Motor neuron (in vitro differentiated cells): ENCODE results near the gene SDHB. TPM values are rescaled to one million over a fixed set of nuclear protein-coding genes. Genes with fewer than 3 reads are reported as not detected.

Source experiments
- ATAC-seq, 8 experiments: fragments of 200-7000 bp; cut with Tn5 transposase; replicated peaks in 6 of 8; 2 replicates each; pipeline ENCODE4 v1.8.0; 2021; ENCODE audit warnings: mild to moderate bottlenecking in 8 of 8, moderate library complexity in 8 of 8
- H3K27ac ChIP-seq, 2 donors: fragments of 250-450 bp; sonication (Bioruptor Pico); 2 replicates each; pipeline ENCODE4 v1.9.0; 2021; ENCODE audit warnings: antibody characterized with exemption in 2 of 2, mild to moderate bottlenecking in 2 of 2, moderate library complexity in 1 of 2
- H3K4me1 ChIP-seq, 2 donors: fragments of 250-450 bp; sonication (Bioruptor Pico); replicated peaks in 1 of 2; 2 replicates each; pipeline ENCODE4 v1.6.1; 2021; ENCODE audit warnings: antibody characterized with exemption in 2 of 2, mild to moderate bottlenecking in 2 of 2, moderate library complexity in 1 of 2
- H3K4me3 ChIP-seq, 5 donors: fragments of 250-450 bp; sonication (Bioruptor Pico); 2 replicates each; pipeline ENCODE4 v1.9.0; 2021; ENCODE audit warnings: antibody characterized with exemption in 5 of 5, mild to moderate bottlenecking in 5 of 5, moderate library complexity in 4 of 5
- WGBS, 10 experiments: fragments of 450-650 bp; shearing (Covaris generic); methylation state at CpG; one replicate each; pipeline ENCODE4 v1.0.0; 2022; 5-methylcytosine and 5-hydroxymethylcytosine counted together
- in situ Hi-C, 9 experiments: fragments of 400-800 bp; cut with MboI; loops; one replicate each; pipeline ENCODE4 v1.15.0; 2021; ENCODE audit warnings: low sequenced_read_pairs in 9 of 9, low pct_unique_long_range_greater_than_20kb in 2 of 9; ENCODE audit not compliant: unreplicated experiment in 9 of 9
- total RNA-seq, 8 experiments: library from RNA; unstranded; fragments of 300-600 nt; gene quantifications; 2 replicates each; pipeline versions ENCODE4 v1.2.3 to v1.2.4, GENCODE V29; 2022

SDHB gene
- total RNA-seq, 8 experiments from 2014 or later: 75.1 to 161 (median 96.1) TPM

DNA sequence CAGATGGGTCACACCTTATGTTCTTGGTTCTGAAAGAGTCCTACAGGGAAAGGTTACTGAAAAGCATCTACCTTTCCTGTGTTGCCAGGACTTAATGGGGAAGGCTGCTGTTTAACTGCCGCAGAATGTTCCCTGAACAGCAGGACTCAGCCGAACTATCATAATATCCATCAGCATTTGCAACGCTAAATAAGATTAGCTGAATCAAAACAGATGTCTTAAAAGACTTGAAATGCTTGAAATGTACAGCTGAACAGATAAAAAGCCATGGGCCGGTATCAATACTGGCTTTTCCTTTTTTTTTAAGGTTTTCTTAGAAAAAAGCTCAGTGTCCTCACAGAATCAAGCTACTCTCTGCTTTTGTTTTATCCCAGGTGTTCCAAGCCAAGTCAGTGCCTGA lies 22.4 kb downstream of the SDHB start:
- 0 to 96% (median 60%) methylated on average over 1 to 4 of the region's 4 CpGs; no CpG with 5 or more reads in 1 of the 10 experiments for WGBS, 10 experiments
- H3K27ac ChIP-seq: no peak overlapping the region
- ATAC-seq: peak in 3 of 8 experiments; percentile 7 to 62 (median 49)

DNA sequence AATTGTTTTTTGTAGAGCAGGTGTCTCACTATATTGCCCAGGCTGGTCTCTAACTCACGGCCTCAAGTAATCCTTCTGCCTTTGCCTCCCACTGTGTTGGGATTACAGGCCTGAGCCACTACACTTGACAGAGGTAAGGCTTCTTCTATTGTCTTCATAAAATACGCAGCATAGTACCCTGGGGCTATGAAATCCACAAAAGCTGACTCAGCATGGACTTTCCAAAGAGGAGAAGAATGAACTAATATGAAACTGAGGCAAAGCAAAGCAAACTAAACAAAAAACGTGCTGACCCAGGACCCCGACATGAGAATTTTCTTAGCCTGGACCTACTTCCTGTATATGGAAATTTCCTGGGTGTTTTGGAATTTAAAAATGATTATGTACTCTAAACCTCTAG lies 23.6 kb downstream of the SDHB start:
- Histone ChIP-seq H3K4me1 (no peaks in the 10 kb centered on the region), H3K27ac (no peak overlapping the region), H3K4me3 (no peak overlapping the region)
- ATAC-seq: no peak
- whole genome bisulfite sequencing, 10 experiments: 78 to 100% (median 91%) methylated on average over 1 to 4 of the region's 4 CpGs; no CpG with 5 or more reads in 2 of the 10 experiments
- in situ Hi-C loops: loop anchor here in 1 of 9 experiments (25.0 kb wide), 1 partner anchor 393 kb away; no protein-coding TSS in a partner anchor

More for the DNA sequence above, 22.4 kb downstream of the SDHB start:
- in situ Hi-C loops: loop anchor here in 1 of 9 experiments (25.0 kb wide), 1 partner anchor 394 kb away; no protein-coding TSS in a partner anchor
- Histone ChIP-seq H3K4me3 (no peak overlapping the region), H3K4me1 (no peaks in the 10 kb centered on the region)

DNA sequence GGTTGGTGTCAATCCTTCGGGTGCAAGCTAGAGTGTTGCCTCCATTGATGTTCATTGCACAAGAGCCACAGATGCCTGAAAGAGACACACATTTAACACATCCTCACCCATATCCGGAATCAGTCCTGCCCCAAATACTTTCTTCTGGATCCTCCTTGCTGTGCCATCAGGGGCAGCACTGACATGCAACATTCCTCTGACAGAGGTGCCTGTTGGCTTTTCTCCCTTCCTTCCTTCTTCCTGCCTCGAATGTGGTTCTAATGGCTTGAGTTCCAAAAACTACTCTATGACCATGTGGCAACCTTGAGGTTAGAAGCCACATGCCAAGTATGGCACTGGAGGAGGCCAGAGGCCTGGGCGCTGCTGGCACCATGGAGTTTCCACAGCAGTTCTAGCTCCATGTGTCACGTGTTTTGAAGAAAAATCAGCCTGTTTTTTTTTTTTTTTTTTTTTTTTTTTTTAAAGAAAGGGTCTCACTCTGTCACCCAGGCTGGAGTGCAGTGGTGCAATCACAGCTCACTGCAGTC lies 25.1 kb downstream of the SDHB start:
- Histone ChIP-seq H3K4me3 (no peak overlapping the region), H3K4me1 (no peaks in the 10 kb centered on the region), H3K27ac (no peak overlapping the region)
- in situ Hi-C loops: loop anchor here in 1 of 9 experiments (25.0 kb wide), 1 partner anchor 391 kb away; no protein-coding TSS in a partner anchor
- WGBS, 10 experiments: 0 to 100% (median 91%) methylated on average over 1 to 5 of the region's 5 CpGs
- ATAC-seq: no peak

DNA sequence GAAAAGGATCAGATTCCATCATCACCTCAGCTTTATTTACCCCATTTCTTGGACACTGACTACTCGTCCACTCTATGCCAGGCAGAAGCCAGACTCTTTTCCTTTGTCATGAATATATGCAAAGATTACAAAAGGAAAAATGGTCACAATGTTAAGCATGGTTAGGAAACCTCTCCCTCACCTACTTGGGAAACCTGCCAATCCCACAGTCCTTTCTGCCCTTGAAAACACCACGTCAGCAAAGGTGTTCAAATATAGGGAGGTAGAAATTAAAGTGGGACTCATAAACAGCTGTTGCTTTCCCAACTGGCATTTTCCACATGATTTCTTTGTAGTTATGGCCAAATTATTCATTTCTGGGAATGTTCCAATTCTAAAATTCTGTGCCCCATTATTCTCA lies 25.9 kb downstream of the SDHB start:
- H3K4me1 ChIP-seq: no peaks in the 10 kb centered on the region
- WGBS, 10 experiments: 0 to 100% (median 81%) methylated on average over 1 to 2 of the region's 2 CpGs; no CpG with 5 or more reads in 2 of the 10 experiments
- H3K27ac ChIP-seq: no peak overlapping the region
- H3K4me3 ChIP-seq: no peak overlapping the region
- peak in 2 of 8 experiments; percentile 8 to 10 for ATAC-seq
- in situ Hi-C loops: loop anchor here in 1 of 9 experiments (25.0 kb wide), 1 partner anchor 391 kb away; no protein-coding TSS in a partner anchor

DNA sequence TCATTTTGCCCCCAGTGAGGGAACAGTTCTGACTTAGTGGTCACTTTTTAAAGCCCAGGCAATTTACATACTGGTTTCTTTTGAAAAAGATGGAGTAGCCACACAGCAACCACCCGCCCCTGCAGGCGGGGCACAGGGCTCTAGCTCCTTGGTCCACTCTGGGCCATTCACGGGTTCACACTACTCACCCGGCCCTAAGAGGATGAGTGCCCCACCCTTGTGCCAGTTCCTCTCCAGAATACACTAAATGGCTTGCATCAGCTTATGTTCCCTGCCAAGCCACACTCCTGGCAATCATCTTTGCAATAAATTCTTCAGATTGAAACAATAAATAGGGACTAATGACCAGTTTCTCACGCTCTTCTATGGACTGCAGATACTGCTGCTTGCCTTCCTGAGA lies 26.4 kb downstream of the SDHB start:
- H3K27ac ChIP-seq: no peak overlapping the region
- no peak overlapping the region for H3K4me3 ChIP-seq
- in situ Hi-C loops: loop anchor here in 1 of 9 experiments (25.0 kb wide), 1 partner anchor 390 kb away; no protein-coding TSS in a partner anchor
- no peaks in the 10 kb centered on the region for H3K4me1 ChIP-seq
- peak in 3 of 8 experiments; percentile 78 to 94 (median 84) for ATAC-seq
- WGBS, 10 experiments: 8 to 92% (median 70%) methylated on average over 1 to 5 of the region's 5 CpGs; no CpG with 5 or more reads in 3 of the 10 experiments

DNA sequence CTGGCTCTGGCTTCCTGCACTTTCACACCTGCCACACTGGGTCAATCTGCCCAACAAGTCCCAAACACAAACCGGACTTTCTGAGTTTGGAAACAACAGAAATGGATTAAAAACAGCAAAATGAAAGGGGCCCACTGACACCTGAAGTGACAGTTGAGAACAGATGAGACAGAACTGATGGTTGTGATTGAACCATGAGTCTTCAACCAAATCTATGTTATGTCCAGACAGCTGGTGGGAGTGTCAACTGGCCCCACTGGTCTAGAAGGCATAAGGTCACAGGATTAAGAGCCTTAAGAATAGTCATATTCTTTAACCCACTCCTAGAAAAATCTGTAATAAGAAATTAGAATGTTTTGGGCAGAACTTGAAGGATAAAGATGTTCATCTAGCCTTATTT lies 29.1 kb downstream of the SDHB start:
- H3K4me1 ChIP-seq: no peaks in the 10 kb centered on the region
- WGBS, 10 experiments: 83 to 100% (median 100%) methylated on average over 1 of the region's 1 CpG; no CpG with 5 or more reads in 5 of the 10 experiments
- no peak for ATAC-seq
- H3K27ac ChIP-seq: no peak overlapping the region
- no peak overlapping the region for H3K4me3 ChIP-seq
- in situ Hi-C loops: loop anchor here in 2 of 9 experiments (25.0 kb wide), 1 partner anchor 387 kb away; no protein-coding TSS in a partner anchor

DNA sequence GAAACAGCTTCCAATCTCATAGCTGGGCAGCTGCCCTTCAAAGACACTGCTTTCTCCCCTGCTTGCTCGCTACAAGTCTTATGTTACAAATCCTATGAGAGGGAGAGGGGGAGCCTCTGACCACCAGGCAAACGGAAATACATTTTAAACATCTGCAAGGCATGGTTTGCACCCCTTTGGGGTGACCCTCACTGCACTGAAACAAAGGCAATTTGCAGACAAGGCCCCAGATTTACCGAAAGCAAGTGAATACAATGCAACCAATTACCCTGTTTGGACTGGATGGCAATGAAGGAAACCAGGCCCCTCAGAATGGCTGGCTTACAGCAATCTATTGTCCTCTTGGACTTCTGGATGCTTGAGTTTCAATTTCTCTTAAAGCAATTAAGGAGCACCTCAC lies 30.3 kb downstream of the SDHB start:
- no peak for ATAC-seq
- in situ Hi-C loops: loop anchor here in 1 of 9 experiments (25.0 kb wide), 1 partner anchor 386 kb away; no protein-coding TSS in a partner anchor
- Histone ChIP-seq H3K4me3 (no peak overlapping the region), H3K27ac (no peak overlapping the region), H3K4me1 (no peaks in the 10 kb centered on the region)
- WGBS, 10 experiments: 60 to 100% (median 85%) methylated on average over 1 to 3 of the region's 3 CpGs; no CpG with 5 or more reads in 4 of the 10 experiments

DNA sequence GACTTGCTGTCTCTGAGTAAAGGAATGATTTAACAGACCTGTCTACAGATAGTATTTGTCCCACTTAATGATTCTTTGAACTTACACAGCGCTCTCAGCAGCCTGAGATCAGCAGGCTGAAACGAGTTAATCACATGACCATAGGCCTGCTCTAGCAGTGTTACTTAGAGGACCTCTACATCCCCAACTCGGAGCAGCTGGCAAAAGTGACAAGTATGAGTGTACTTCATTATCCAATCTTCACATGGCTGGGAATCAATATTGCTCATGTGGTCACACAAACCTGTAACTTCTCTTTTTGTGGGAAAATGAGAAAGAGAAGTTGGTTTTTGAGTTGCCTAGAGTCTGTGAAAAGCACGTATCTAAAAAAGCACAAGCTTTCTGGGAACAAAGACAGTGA lies 30.7 kb downstream of the SDHB start:
- no peak overlapping the region for H3K4me3 ChIP-seq
- in situ Hi-C loops: loop anchor here in 1 of 9 experiments (25.0 kb wide), 1 partner anchor 386 kb away; no protein-coding TSS in a partner anchor
- WGBS, 10 experiments: 39 to 100% (median 80%) methylated on average over 1 to 4 of the region's 4 CpGs
- no peak overlapping the region for H3K27ac ChIP-seq
- ATAC-seq: peak in 2 of 8 experiments; percentile 50 to 51
- H3K4me1 ChIP-seq: no peaks in the 10 kb centered on the region

DNA sequence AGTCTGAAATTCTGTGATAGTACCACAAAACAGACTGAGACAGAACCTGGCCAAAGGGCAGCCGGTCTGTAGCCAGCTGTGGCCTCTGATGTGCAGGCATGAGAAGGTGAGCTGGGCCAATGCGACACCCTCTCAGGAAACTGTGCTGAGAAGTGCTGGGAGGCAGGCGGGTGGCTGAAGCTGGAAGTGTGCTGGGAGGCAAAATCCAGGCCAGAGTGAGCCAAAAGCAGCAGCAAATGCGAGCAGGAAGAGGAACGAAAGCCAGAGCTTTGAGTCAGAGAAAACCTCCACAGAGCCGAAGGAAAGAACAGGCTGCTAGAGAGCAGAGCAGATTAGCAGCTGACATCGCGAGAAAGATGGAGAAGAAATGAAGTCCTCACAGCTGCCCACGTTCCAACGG lies 31.9 kb downstream of the SDHB start:
- H3K4me1 ChIP-seq: no peaks in the 10 kb centered on the region
- ATAC-seq: no peak
- no peak overlapping the region for H3K27ac ChIP-seq
- no peak overlapping the region for H3K4me3 ChIP-seq
- in situ Hi-C loops: loop anchor here in 1 of 9 experiments (25.0 kb wide), 1 partner anchor 385 kb away; no protein-coding TSS in a partner anchor
- WGBS, 10 experiments: 81 to 100% (median 95%) methylated on average over 1 to 10 of the region's 10 CpGs

DNA sequence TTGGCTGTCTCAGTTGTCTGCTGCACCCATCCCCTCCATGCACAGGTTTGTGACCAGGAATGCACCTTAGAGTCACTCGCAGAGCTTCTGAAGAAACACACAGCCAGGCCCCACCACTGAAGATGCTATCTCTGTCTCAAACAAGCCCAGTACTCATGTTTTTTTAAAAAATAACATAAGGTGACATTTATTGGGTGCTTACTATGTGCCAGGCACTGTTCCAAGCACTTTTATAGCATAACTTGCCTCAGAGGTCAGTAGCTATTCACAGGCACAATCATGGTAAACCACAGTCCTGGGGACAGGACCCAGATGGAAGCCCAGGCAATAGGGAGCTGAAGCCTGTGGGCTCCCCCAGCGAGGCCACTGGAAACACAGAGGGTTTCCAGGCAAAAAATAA lies 33.3 kb downstream of the SDHB start:
- Histone ChIP-seq H3K27ac (no peak overlapping the region), H3K4me1 (peaks cover 0 to 6% of the 10 kb centered on the region in 2 donors), H3K4me3 (no peak overlapping the region)
- in situ Hi-C loops: loop anchor here in 1 of 9 experiments (25.0 kb wide), 1 partner anchor 383 kb away; no protein-coding TSS in a partner anchor
- WGBS, 10 experiments: 86 to 100% (median 100%) methylated on average over 1 to 2 of the region's 2 CpGs; no CpG with 5 or more reads in 3 of the 10 experiments
- no peak for ATAC-seq

DNA sequence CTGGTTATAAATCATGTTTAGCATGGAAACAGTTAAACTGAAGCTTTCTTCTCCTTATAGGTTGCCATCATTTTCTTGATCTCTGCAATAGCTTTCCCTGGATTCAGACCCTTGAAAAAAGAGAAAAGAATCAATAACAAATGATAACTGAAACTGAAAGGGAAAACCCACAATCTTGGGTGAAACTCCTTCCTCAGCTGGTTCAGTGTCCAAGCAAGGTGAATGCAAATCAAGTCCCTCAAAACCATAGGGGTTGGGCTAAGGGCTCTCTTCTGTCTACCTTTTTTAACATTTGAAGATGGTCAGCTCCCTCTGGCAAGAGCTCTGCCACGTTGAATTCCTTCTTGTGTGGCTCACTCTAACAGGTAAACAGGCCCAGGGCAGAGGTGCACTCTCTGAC lies 35.0 kb downstream of the SDHB start:
- in situ Hi-C loops: loop anchor here in 1 of 9 experiments (25.0 kb wide), 1 partner anchor 382 kb away; no protein-coding TSS in a partner anchor
- Histone ChIP-seq H3K27ac (no peak overlapping the region), H3K4me3 (no peak overlapping the region), H3K4me1 (peaks cover 0 to 6% of the 10 kb centered on the region in 2 donors)
- WGBS, 10 experiments: 0 to 83% (median 32%) methylated on average over 1 of the region's 1 CpG; no CpG with 5 or more reads in 4 of the 10 experiments
- no peak for ATAC-seq

DNA sequence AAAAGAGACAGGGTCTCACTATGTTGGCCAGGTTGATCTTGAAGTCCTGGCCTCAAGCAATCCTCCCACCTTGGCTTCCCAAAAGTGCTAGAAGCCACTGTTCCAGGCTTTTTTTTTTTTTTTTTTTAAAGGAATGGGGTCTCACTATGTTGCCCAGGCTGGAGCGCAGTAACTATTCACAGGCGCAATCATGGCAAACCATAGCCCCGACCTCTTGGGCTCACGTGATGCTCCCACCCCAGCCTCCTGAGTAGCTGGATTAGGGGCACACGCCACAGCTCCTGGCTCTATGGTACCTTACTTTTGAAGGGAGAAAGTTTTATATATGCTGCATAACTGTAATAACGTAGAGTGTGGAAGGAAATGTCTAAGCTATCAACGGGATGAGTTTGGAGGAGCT lies 36.4 kb downstream of the SDHB start:
- Histone ChIP-seq H3K4me1 (peaks cover 0 to 6% of the 10 kb centered on the region in 2 donors), H3K4me3 (no peak overlapping the region), H3K27ac (no peak overlapping the region)
- no peak for ATAC-seq
- in situ Hi-C loops: loop anchor here in 1 of 9 experiments (25.0 kb wide), 1 partner anchor 380 kb away; no protein-coding TSS in a partner anchor
- 83 to 100% (median 97%) methylated on average over 1 to 7 of the region's 7 CpGs; no CpG with 5 or more reads in 2 of the 10 experiments for WGBS, 10 experiments

DNA sequence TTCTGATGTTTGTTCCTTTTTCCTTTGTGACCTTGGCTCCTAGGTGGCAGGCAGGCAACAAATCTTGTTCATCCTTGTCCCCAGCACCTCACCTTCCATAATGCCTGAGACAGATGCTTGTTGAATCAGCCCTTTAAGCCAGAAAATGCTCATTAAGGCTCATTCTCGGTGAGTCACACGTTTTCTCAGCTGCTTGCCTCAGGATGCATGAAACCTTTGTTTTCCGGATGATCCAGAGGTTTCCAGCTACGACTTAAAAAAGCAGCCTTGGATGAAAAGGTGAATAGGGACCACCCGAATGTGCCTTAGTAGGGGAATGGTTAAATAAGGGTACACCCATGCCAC lies 37.5 kb downstream of the SDHB start:
- Histone ChIP-seq H3K27ac (peak overlapping the region; percentile 12 to 13), H3K4me3 (no peak overlapping the region), H3K4me1 (peaks cover 3 to 6% of the 10 kb centered on the region in 2 donors)
- in situ Hi-C loops: loop anchor here in 1 of 9 experiments (25.0 kb wide), 1 partner anchor 379 kb away; no protein-coding TSS in a partner anchor
- ATAC-seq: peak in 1 of 8 experiments; percentile 9
- WGBS, 10 experiments: 7 to 54% (median 33%) methylated on average over 2 to 5 of the region's 5 CpGs; no CpG with 5 or more reads in 3 of the 10 experiments
